Astrocyte of the cerebellum (primary cell): Measurements from ENCODE around the gene PIMREG.

ENCODE experiments used
- DNase-seq: peaks from one replicate; pipeline ENCODE4 v3.0.0-alpha.2; 2011; ENCODE audit warnings: low read depth
- H3K4me3 ChIP-seq: 2 replicates; pipeline ENCODE4 v1.5.1; 2011; ENCODE audit warnings: mild to moderate bottlenecking, low read depth, low read length, moderate library complexity
- in situ Hi-C: cut with HindIII; loops from 2 replicates; pipeline ENCODE4 v1.10.0; 2017; ENCODE audit warnings: low sequenced_read_pairs
- TF ChIP-seq, protein P1 (sequence below): IDR thresholded peaks from 2 replicates; pipeline ENCODE4 v1.5.1; 2012; ENCODE audit warnings: low read length, low read depth, moderate library complexity, mild to moderate bottlenecking; ENCODE audit errors: missing control alignments

PIMREG gene

DNA sequence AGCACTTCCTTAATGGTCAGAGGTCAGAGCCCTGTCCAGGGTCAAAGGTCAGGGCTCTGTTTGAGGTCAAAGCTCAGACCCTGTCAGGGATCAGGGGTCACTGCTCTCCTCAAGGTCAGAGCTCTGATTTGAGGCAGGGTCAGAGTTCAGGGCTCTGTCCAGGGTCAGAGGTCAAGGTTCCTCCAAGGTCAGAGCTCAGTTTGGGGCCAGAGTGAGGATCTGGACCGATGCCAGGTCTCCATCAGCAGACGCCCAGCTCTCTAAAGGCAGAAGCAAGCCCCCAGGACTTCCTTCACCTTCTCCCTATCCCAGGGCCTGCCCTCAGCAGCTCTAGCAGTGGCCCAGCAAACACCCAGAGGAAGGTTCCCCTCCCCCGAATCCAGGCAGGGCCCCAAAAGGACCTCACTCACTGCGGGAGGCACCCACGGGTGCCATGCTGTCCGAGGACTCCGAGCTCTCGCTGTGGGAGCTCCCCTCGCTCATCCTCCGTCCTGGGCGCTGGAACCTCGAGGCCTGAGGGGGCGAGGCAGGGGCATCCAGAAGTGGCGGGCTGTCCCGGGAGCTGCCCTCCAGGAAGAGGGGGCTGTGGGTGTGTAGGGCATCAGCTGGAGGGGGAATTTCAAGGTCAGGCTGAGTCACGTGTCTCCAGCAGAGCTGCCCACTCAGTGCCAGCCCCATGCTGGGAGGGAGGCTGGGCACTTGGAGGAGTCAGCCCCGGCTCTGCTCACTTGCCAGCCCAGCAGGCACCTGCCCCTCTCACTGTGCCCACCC is 26.7 kb downstream of the PIMREG start:
- in situ Hi-C loops = no loop called here
- TF ChIP-seq, protein P1, sequence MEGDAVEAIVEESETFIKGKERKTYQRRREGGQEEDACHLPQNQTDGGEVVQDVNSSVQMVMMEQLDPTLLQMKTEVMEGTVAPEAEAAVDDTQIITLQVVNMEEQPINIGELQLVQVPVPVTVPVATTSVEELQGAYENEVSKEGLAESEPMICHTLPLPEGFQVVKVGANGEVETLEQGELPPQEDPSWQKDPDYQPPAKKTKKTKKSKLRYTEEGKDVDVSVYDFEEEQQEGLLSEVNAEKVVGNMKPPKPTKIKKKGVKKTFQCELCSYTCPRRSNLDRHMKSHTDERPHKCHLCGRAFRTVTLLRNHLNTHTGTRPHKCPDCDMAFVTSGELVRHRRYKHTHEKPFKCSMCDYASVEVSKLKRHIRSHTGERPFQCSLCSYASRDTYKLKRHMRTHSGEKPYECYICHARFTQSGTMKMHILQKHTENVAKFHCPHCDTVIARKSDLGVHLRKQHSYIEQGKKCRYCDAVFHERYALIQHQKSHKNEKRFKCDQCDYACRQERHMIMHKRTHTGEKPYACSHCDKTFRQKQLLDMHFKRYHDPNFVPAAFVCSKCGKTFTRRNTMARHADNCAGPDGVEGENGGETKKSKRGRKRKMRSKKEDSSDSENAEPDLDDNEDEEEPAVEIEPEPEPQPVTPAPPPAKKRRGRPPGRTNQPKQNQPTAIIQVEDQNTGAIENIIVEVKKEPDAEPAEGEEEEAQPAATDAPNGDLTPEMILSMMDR = no peak
- H3K4me3 ChIP-seq = no peak overlapping the region
- DNase-seq = no peak

DNA sequence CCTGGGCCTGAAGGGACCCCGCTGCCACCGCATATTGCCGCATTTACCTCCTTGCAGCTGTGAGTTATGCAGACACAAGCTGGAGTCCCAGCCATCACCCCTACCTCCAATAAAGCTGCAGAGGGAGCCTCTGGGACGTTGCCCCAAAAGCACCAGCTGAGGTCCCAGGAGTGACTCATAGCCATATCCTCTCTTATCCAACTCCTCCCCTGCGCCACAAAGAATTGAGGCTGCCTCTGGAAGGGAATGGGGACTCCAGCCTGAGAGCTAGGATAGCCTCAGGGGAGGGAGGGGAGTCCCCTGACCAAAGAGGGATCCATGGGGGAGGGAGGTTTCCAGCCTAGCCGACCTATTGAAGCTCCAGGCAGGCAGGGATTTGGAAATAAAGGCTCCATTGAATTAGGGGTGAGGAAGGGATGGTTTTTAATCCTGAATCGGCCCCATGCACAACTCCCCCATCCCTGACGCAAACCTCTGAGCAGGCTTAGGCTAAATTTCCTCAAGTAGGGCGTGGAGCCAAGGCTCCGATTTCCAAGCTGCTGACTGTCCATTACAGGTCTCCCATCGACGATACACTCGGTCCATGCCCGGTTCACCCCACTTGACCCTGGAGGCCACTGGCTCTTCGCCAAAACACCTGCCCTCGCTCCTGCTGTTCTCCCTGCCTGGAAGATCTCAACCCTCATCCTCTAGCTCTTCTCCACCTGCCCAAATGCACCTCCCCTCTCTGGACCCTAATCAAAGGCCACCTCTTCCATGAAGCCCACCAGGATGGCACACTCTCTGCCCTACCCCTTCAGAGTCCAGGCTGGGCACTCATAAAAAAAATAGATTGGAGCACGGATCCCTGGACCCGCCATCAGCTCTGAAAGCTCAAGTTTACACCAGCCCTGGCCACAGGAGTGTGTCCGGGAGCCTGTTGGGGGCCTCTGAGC is 27.5 kb downstream of the PIMREG start:
- DNase-seq = peak; percentile 13
- H3K4me3 ChIP-seq = no peak overlapping the region
- in situ Hi-C loops = no loop called here
- TF ChIP-seq, protein P1 = peak; percentile 19

DNA sequence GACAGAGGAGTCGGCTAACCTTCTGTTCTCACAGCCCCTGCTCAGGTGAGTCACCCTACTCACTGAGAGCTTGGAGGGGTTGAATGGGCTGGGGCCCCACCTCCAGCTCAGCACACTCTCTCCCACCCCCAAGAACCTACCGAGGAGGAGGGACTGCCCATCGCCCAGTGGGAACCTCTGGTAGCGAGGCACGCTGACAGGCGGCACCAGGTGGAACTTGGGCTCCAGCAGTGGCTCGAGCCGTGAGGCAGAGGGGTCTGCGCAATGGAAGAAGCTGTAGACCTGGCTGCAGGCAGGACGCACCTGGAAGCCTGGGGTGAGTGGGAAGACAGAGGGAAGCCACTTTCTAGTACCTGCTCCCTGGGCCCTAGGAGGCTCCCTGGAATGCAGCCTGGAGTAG is 28.3 kb downstream of the PIMREG start:
- in situ Hi-C loops = no loop called here
- DNase-seq = no peak
- no peak overlapping the region for H3K4me3 ChIP-seq
- TF ChIP-seq, protein P1 = no peak

DNA sequence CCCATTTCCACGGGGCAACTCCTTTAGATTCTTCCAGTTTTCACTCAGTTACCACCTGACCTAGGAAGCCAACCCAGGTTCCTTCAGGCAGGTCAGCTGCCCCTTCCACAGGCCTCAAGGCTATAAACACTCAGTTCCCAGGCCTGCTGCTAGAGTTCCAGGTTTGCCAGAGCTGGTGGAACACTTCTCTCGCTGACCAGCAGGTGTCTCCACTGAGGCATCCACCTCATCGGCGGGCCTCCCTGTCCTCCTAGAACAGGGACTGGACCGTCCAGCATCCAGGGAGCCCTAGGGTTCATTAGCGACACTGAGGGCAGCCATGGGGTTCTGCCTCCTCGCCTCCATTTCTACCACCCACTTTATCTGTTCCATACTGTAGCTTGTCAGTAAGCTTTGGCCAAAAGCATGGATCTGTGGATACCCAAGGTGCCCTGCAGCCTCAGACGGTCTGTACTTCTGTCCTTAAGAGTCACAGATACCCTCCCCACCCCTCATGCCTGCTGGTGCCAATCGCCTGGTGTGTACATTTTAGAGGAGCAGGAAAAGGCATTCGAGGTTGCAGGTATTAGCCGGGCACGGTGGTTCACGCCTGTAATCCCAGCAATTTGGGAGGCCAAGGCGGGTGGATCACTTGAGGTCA is 29.0 kb downstream of the PIMREG start:
- H3K4me3 ChIP-seq = no peak overlapping the region
- TF ChIP-seq, protein P1 = peak; percentile 99
- DNase-seq = peak; percentile 40
- in situ Hi-C loops = no loop called here

DNA sequence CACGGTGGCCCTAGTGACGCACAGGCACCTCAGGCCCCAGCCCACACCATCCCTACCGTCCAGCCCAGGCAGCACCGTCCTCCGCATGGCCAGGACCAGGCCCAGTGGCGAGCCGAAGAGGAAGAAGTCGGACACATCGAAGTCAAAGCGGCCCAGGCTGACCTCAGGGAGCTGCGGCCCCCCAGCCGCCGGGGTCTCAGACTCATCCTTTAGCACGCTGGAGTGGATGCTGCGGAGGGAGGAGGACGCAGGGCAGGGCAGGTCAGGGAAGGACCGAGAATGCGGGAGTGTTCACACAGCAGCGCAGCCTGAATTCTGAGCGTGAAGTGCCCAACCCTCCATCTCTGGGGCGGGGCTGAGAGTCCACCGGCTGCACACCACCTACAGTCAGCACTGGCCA is 30.1 kb downstream of the PIMREG start:
- TF ChIP-seq, protein P1 = no peak
- DNase-seq = no peak
- in situ Hi-C loops = no loop called here
- no peak overlapping the region for H3K4me3 ChIP-seq

DNA sequence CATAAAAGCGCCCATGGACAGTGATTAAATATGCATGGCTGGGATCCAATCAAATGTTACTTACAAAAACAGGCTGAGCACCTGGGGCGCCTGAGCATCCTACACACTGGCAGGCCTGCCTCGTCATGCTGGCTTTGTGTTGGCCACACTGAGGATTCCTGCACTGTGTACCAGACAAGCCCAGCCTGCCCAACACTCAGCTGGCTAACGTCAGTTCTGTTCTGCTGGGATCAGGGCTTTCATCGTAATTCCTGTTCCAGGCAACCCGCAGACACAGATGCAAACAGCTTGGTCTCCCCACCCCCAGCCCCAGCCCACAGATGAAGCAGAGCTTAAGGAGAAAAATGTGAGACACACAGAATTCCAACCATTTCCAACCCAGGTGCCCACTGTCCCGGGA is 30.7 kb downstream of the PIMREG start:
- TF ChIP-seq, protein P1 = no peak
- DNase-seq = no peak
- H3K4me3 ChIP-seq = no peak overlapping the region
- in situ Hi-C loops = no loop called here
